Endothelial cell of umbilical vein (primary cell): ENCODE data around the gene ARHGEF10L. TPM values are rescaled to one million over a fixed set of nuclear protein-coding genes. Genes with fewer than 3 reads are reported as not detected.

Source experiments
- BruUV-seq: library from RNA; stranded (reverse); fragments of 400-500 nt; replicated peaks from 2 replicates; lab custom pipeline; 2021; lab: Mats Ljungman, UMichigan
- CTCF ChIA-PET: fragments of 300-600, 350-600 bp; sonication (Branson Sonifier 250); formaldehyde crosslinking; loops from one replicate; lab custom pipeline; 2021; ENCODE audit warnings: antibody characterized with exemption, inconsistent platforms; lab: Charles Lee
- POLR2A ChIA-PET: fragments of 300-600, 350-600 bp; sonication (Branson Sonifier 250); formaldehyde crosslinking; loops from one replicate; lab custom pipeline; 2021; ENCODE audit warnings: antibody characterized with exemption, inconsistent platforms; lab: Charles Lee
- DNase-seq: peaks from one replicate; pipeline ENCODE4 v3.0.0-alpha.2; 2011; ENCODE audit warnings: low read depth, low spot score
- FAIRE-seq: peaks from 2 replicates; lab custom pipeline; 2011; peaks lifted over from hg19 to GRCh38; lab: Jason Lieb, UNC
- H2AFZ ChIP-seq: 2 replicates; pipeline ENCODE4 v1.6.0; 2012; ENCODE audit warnings: low read depth, low read length, control low read depth, inconsistent platforms
- H3K27ac ChIP-seq: 2 replicates; pipeline ENCODE4 v1.5.1; 2011; ENCODE audit warnings: low read depth, mild to moderate bottlenecking, control low read depth, low read length, moderate library complexity; ENCODE audit not compliant: insufficient read depth
- H3K27me3 ChIP-seq, 2 experiments: 2 replicates each; pipeline versions ENCODE4 v1.6.0 to v1.6.1; 2011; ENCODE audit warnings: low read length in 2 of 2, mixed read lengths in 1 of 2; ENCODE audit not compliant: control insufficient read depth in 2 of 2, insufficient read depth in 2 of 2
- H3K36me3 ChIP-seq, 2 experiments: 2 replicates in 1 of 2; 3 replicates in 1 of 2; pipeline ENCODE4 v1.5.1; 2011; ENCODE audit warnings: low read length in 2 of 2, mild to moderate bottlenecking in 1 of 2, moderate library complexity in 1 of 2; ENCODE audit not compliant: control insufficient read depth in 2 of 2, insufficient read depth in 2 of 2; ENCODE audit errors: extremely low read depth in 1 of 2
- H3K4me1 ChIP-seq: 3 replicates; pipeline ENCODE4 v1.5.1; 2011; ENCODE audit warnings: mild to moderate bottlenecking, low read length; ENCODE audit not compliant: control insufficient read depth, insufficient read depth; ENCODE audit errors: extremely low read depth
- H3K4me2 ChIP-seq: 2 replicates; pipeline ENCODE4 v1.6.1; 2011; ENCODE audit warnings: low read length, control low read depth, mixed read lengths; ENCODE audit not compliant: insufficient read depth
- H3K4me3 ChIP-seq, 3 experiments: fragments of 200-600 bp in 1 of 3; sonication (generic), shearing (Covaris generic) in 1 of 3; replicated peaks in 1 of 3; 2 replicates each; pipeline ENCODE4 v1.5.1; 2011 to 2016; ENCODE audit warnings: control low read depth in 3 of 3, low read length in 3 of 3, mild to moderate bottlenecking in 2 of 3, inconsistent platforms in 1 of 3, low read depth in 1 of 3, moderate library complexity in 1 of 3; ENCODE audit not compliant: insufficient read depth in 1 of 3
- H3K79me2 ChIP-seq: 2 replicates; pipeline ENCODE4 v1.6.0; 2012; ENCODE audit warnings: low read length, inconsistent platforms; ENCODE audit not compliant: control insufficient read depth, insufficient read depth
- H3K9ac ChIP-seq: replicated peaks from 2 replicates; pipeline ENCODE3; 2011; ENCODE audit warnings: low read length, control low read depth; ENCODE audit not compliant: insufficient read depth; ENCODE audit errors: extremely low read depth
- H3K9me1 ChIP-seq: replicated peaks from 3 replicates; pipeline ENCODE4 v1.6.0; 2011; ENCODE audit warnings: mild to moderate bottlenecking, low read length; ENCODE audit not compliant: control insufficient read depth, insufficient read depth; ENCODE audit errors: extremely low read depth
- H3K9me3 ChIP-seq: replicated peaks from 2 replicates; pipeline ENCODE4 v1.5.1; 2012; ENCODE audit warnings: low read length, inconsistent platforms; ENCODE audit not compliant: control insufficient read depth, insufficient read depth
- H4K20me1 ChIP-seq: replicated peaks from 2 replicates; pipeline ENCODE3; 2011; ENCODE audit warnings: mild to moderate bottlenecking, low read length; ENCODE audit not compliant: control insufficient read depth, insufficient read depth; ENCODE audit errors: extremely low read depth
- CTCF ChIP-seq, 2 donors: IDR thresholded peaks; 1 replicate in 1 of 2; 2 replicates in 1 of 2; pipeline ENCODE4 v1.5.1; 2011; ENCODE audit warnings: low read length in 2 of 2, mild to moderate bottlenecking in 2 of 2, moderate library complexity in 2 of 2, control low read depth in 1 of 2, inconsistent platforms in 1 of 2, low read depth in 1 of 2; ENCODE audit not compliant: insufficient read depth in 1 of 2; ENCODE audit errors: extremely low read depth in 1 of 2
- EZH2 ChIP-seq: IDR thresholded peaks from 2 replicates; pipeline ENCODE4 v1.6.1; 2012; ENCODE audit warnings: borderline replicate concordance, low read depth, mild to moderate bottlenecking, moderate library complexity, low read length, inconsistent platforms; ENCODE audit not compliant: severe bottlenecking
- FOS ChIP-seq: IDR thresholded peaks from 2 replicates; pipeline ENCODE4 v1.6.1; 2011; ENCODE audit warnings: mild to moderate bottlenecking, low read length, moderate library complexity, borderline replicate concordance; ENCODE audit not compliant: insufficient read depth
- GATA2 ChIP-seq: IDR thresholded peaks from 2 replicates; pipeline ENCODE4 v1.7.0; 2011; ENCODE audit warnings: low read depth, mild to moderate bottlenecking, moderate library complexity, mixed read lengths, low read length; ENCODE audit not compliant: insufficient read length, insufficient read depth
- JUN ChIP-seq: IDR thresholded peaks from 2 replicates; pipeline ENCODE4 v1.6.1; 2011; ENCODE audit warnings: borderline replicate concordance, low read depth; ENCODE audit not compliant: insufficient read length, insufficient read depth
- MAX ChIP-seq: IDR thresholded peaks from 2 replicates; pipeline ENCODE4 v1.6.1; 2011; ENCODE audit not compliant: insufficient read depth, insufficient read length
- POLR2A ChIP-seq: IDR thresholded peaks from 2 replicates; pipeline ENCODE4 v1.6.1; 2012; ENCODE audit warnings: low read depth, mild to moderate bottlenecking, control low read depth, low read length
- POLR2AphosphoS5 ChIP-seq: IDR thresholded peaks from 2 replicates; pipeline ENCODE4 v1.6.1; 2012; ENCODE audit warnings: low read depth, mild to moderate bottlenecking, control low read depth, low read length, moderate library complexity; ENCODE audit not compliant: insufficient read depth
- dilution Hi-C: fragments of 300-500 bp; cut with MboI; formaldehyde crosslinking; loops from one replicate; pipeline ENCODE4 v1.15.0; 2019; ENCODE audit warnings: low sequenced_read_pairs; ENCODE audit not compliant: extremely low pct_ligation_motif_present
- intact Hi-C: fragments of 100-400 bp; cut with micrococcal nuclease; formaldehyde crosslinking; loops from one replicate; pipeline ENCODE4 v1.10.0; 2022
- polyA plus RNA-seq, 4 experiments: library from polyadenylated mRNA; depleted of rRNA in 3 of 4; stranded (reverse) in 3 of 4; unstranded in 1 of 4; fragments of >200 nt; gene quantifications; 2 replicates each; pipeline versions ENCODE4 v1.2.1 to v1.2.3, GENCODE V29; 2011 to 2012; ENCODE audit warnings: missing spikeins in 1 of 4
- total RNA-seq: library from RNA; stranded (reverse); gene quantifications from 2 replicates; pipeline ENCODE4 v1.2.3, GENCODE V29; 2021

ARHGEF10L gene
- total and polyA plus RNA-seq, 2 donors (not counting 3 experiments of a cell fraction or from before 2014, with no cell fraction given): 1.9 to 5.2 TPM

- Histone ChIP-seq H2AFZ (no peak overlapping the region), H3K27me3 (no peaks in the 10 kb centered on the region), H3K4me1 (no peaks in the 10 kb centered on the region), H3K9me1 (no peaks in the 10 kb centered on the region), H3K9ac (no peak overlapping the region), H3K9me3 (no peaks in the 10 kb centered on the region), H3K27ac (no peak overlapping the region), H3K79me2 (no peaks in the 10 kb centered on the region), H3K4me2 (no peak overlapping the region), H3K36me3 (no peaks in the 10 kb centered on the region), H4K20me1 (no peaks in the 10 kb centered on the region), H3K4me3 (no peak overlapping the region)
- no peak for DNase-seq
- intact Hi-C loops: no loop called here
- CTCF ChIA-PET: no interaction called here
- TF ChIP-seq CTCF (IDR thresholded peaks at IDR 0.05; ENCODE audit: extremely low read depth in 1 of 2, insufficient read depth in 1 of 2, low read depth in 1 of 2, low read length in 2 of 2) (no peak), EZH2 (no peak), POLR2A (no peak), GATA2 (no peak), FOS (no peak), POLR2AphosphoS5 (no peak), MAX (no peak), JUN (no peak)
- FAIRE-seq: no peak
- dilution Hi-C loops: no loop called here
- POLR2A ChIA-PET: no interaction called here
- no TSS peak for BruUV-seq
These were observed 101.5 kb downstream of the ARHGEF10L start for GRCh38 chr1:17640975-17641374.
